ENCODE measurements around the gene TSSK2.

DNA sequence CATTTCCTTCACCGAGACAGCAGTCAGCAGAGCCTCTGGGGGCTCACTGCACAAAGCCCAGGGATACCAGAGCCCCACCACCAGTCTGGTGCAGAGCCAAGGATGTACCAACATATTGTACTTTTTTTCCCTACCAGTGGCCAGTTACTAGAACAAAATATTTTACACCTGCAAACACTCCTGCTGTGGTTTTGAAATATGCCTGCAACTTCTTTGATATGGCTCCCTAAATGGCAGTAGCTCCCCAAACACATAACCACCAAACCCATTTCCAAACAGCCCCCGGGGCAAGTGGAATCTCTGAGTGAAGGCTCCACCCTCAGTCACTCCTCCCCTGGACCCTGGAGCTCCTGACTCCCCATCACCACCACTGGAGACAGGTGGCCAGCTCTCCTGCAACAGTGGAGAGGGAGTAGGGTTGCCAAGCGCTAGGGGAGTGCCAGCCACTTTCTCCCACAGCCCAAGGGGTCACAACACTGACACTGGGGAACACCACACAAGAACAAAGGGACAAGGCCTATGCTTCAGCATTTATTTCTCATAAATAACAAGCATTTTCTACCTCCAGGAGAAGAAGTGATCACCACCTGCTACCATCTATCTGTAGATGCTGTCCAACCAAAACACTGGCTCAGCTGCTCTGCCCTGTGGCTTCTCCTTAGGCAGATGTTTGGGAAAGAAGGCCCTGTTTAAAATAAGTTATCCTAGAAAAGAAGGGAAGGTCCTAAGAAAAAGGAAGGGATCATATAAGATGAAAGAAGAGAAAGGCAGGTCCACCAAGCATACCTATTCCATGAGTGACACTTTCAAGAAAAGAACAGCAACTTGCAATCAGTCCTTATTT, 24.0 kb upstream of the TSSK2 start:
- TF ChIP-seq, protein P1, sequence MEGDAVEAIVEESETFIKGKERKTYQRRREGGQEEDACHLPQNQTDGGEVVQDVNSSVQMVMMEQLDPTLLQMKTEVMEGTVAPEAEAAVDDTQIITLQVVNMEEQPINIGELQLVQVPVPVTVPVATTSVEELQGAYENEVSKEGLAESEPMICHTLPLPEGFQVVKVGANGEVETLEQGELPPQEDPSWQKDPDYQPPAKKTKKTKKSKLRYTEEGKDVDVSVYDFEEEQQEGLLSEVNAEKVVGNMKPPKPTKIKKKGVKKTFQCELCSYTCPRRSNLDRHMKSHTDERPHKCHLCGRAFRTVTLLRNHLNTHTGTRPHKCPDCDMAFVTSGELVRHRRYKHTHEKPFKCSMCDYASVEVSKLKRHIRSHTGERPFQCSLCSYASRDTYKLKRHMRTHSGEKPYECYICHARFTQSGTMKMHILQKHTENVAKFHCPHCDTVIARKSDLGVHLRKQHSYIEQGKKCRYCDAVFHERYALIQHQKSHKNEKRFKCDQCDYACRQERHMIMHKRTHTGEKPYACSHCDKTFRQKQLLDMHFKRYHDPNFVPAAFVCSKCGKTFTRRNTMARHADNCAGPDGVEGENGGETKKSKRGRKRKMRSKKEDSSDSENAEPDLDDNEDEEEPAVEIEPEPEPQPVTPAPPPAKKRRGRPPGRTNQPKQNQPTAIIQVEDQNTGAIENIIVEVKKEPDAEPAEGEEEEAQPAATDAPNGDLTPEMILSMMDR (conservative IDR thresholded peaks at IDR 0.05 in 1 of 2, IDR thresholded peaks at IDR 0.05 in 1 of 2; ENCODE audit: extremely low read depth in 1 of 2, insufficient read depth in 1 of 2, low read depth in 1 of 2, low read length in 2 of 2): no peak
- TF ChIP-seq EZH2 (IDR thresholded peaks at IDR 0.05; ENCODE audit: borderline replicate concordance, low read length): no peak
